GM12878 (cell line): ENCODE measurements around the gene CDC5L. TPM values are rescaled to one million over a fixed set of nuclear protein-coding genes. Genes with fewer than 3 reads are reported as not detected.

Source experiments
- ATAC-seq: fragments of 200-7000 bp; cut with Tn5 transposase; 3 replicates; pipeline ENCODE4 v1.9.1; 2020; ENCODE audit warnings: mild to moderate bottlenecking, moderate library complexity
- BruUV-seq: library from RNA; stranded (reverse); fragments of 400-500 nt; replicated peaks from 2 replicates; lab custom pipeline; 2021; lab: Mats Ljungman, UMichigan
- CTCF ChIA-PET: fragments of 300-600 bp; sonication (Branson Sonifier 250); formaldehyde crosslinking; extraction: SDS; loops from one replicate; lab custom pipeline; 2021; ENCODE audit warnings: inconsistent platforms; lab: Yijun Ruan, JAX
- POLR2A ChIA-PET: fragments of 350-600 bp; formaldehyde crosslinking; extraction: SDS; loops from one replicate; lab custom pipeline; 2021; ENCODE audit warnings: inconsistent platforms; lab: Charles Lee
- RAD21 ChIA-PET: fragments of 300-600 bp; sonication (Branson Sonifier 250); formaldehyde crosslinking; loops from one replicate; lab custom pipeline; 2023; ENCODE audit warnings: antibody characterized with exemption; ENCODE audit not compliant: unreplicated experiment; lab: Charles Lee
- SMC1A ChIA-PET: fragments of 300-600 bp; sonication (Branson Sonifier 250); formaldehyde crosslinking; loops from one replicate; lab custom pipeline; 2023; ENCODE audit not compliant: unreplicated experiment, uncharacterized antibody; lab: Charles Lee
- DNase-seq: peaks from one replicate; pipeline ENCODE4 v3.0.0-alpha.2; 2011; ENCODE audit warnings: low read depth, low spot score
- FAIRE-seq: peaks from 3 replicates; lab custom pipeline; 2011; peaks lifted over from hg19 to GRCh38; lab: Jason Lieb, UNC
- H2AFZ ChIP-seq: 2 replicates; pipeline ENCODE4 v1.6.0; 2011; ENCODE audit warnings: low read depth, low read length, control low read depth; ENCODE audit not compliant: control insufficient read depth
- H3K27ac ChIP-seq: 2 replicates; pipeline ENCODE4 v1.5.1; 2011; ENCODE audit warnings: control low read depth; ENCODE audit not compliant: control insufficient read depth, insufficient read depth
- H3K27me3 ChIP-seq, 2 experiments: replicated peaks in 1 of 2; 2 replicates each; pipeline versions ENCODE4 v1.6.0 to v1.6.1; 2011; ENCODE audit warnings: low read length in 1 of 2; ENCODE audit not compliant: control insufficient read depth in 2 of 2, insufficient read depth in 2 of 2
- H3K36me3 ChIP-seq, 2 experiments: 2 replicates each; pipeline ENCODE4 v1.5.1; 2011; ENCODE audit warnings: low read length in 1 of 2; ENCODE audit not compliant: control insufficient read depth in 2 of 2, insufficient read depth in 2 of 2
- H3K4me1 ChIP-seq: 2 replicates; pipeline ENCODE4 v1.6.1; 2011; ENCODE audit warnings: mild to moderate bottlenecking, low read length, moderate library complexity, mixed read lengths; ENCODE audit not compliant: control insufficient read depth, insufficient read depth
- H3K4me2 ChIP-seq: 2 replicates; pipeline ENCODE4 v1.6.0; 2011; ENCODE audit warnings: control low read depth; ENCODE audit not compliant: control insufficient read depth, insufficient read depth
- H3K4me3 ChIP-seq: fragments of 200-600 bp; sonication (generic); 2 replicates; pipeline ENCODE4 v1.5.1; 2016
- H3K79me2 ChIP-seq: 2 replicates; pipeline ENCODE4 v1.6.0; 2011; ENCODE audit warnings: low read length; ENCODE audit not compliant: control insufficient read depth, insufficient read depth
- H3K9ac ChIP-seq: 2 replicates; pipeline ENCODE4 v1.8.0; 2011; ENCODE audit warnings: low read length, control low read depth, mixed read lengths; ENCODE audit not compliant: control insufficient read depth, insufficient read depth
- H3K9me3 ChIP-seq: replicated peaks from 3 replicates; pipeline ENCODE4 v1.5.1; 2011; ENCODE audit warnings: mild to moderate bottlenecking, low read length; ENCODE audit not compliant: control insufficient read depth, insufficient read depth
- H4K20me1 ChIP-seq: 2 replicates; pipeline ENCODE4 v1.6.0; 2011; ENCODE audit not compliant: control insufficient read depth, insufficient read depth
- BCL11A ChIP-seq: IDR thresholded peaks from 2 replicates; pipeline ENCODE4 v1.6.1; 2011; ENCODE audit warnings: low read depth, low read length
- CREB1 ChIP-seq: IDR thresholded peaks from 2 replicates; pipeline ENCODE4 v1.6.1; 2012; ENCODE audit warnings: low read depth, mild to moderate bottlenecking, inconsistent platforms
- TAF1 ChIP-seq: IDR thresholded peaks from 2 replicates; pipeline ENCODE4 v1.6.1; 2011; ENCODE audit warnings: mild to moderate bottlenecking, low read depth, low read length, borderline replicate concordance
- ZBTB40 ChIP-seq: fragments of 450-650 bp; IDR thresholded peaks from 2 replicates; pipeline ENCODE4 v1.6.1; 2016; ENCODE audit warnings: mild to moderate bottlenecking, moderate library complexity, borderline replicate concordance
- WGBS: methylation state at CpG from one replicate; pipeline ENCODE4 v1.1.6; 2016; ENCODE audit warnings: low lambda C conversion rate; ENCODE audit not compliant: insufficient replicate concordance, insufficient coverage; ENCODE audit errors: missing lambda C conversion rate; 5-methylcytosine and 5-hydroxymethylcytosine counted together
- in situ Hi-C: fragments of 300-500 bp; cut with MboI; formaldehyde crosslinking; loops from 9 replicates; pipeline ENCODE4 v1.14.3; 2018; ENCODE audit warnings: mixed read lengths
- intact Hi-C: fragments of 100-400 bp; cut with micrococcal nuclease; formaldehyde crosslinking; loops from one replicate; pipeline ENCODE4 v1.14.2; 2022; ENCODE audit not compliant: unreplicated experiment
- polyA plus RNA-seq, 11 experiments: library from polyadenylated mRNA; depleted of rRNA in 4 of 11; unstranded in 6 of 11; stranded (reverse) in 5 of 11; fragments of >200 nt; fragmentation: Nextera tagmentation in 4 of 11; fragmentation: Illumina TruSeq in 1 of 11; extraction: Ambion mirVana in 4 of 11; extraction: Trizol in 1 of 11; gene quantifications; 1 replicate in 1 of 11; 2 replicates in 10 of 11; pipeline versions ENCODE4 v1.2.1 to v1.2.3, GENCODE V29; 2011 to 2016; ENCODE audit warnings: inconsistent platforms in 2 of 11, missing spikeins in 2 of 11, low read depth in 1 of 11
- total RNA-seq, 4 experiments: library from RNA; depleted of rRNA in 3 of 4; stranded (reverse); fragments of >200 nt in 3 of 4; fragmentation: Illumina TruSeq in 1 of 4; extraction: Trizol in 1 of 4; gene quantifications; 2 replicates each; pipeline versions ENCODE4 v1.2.1 to v1.2.3, GENCODE V29; 2013 to 2021
- TF ChIP-seq, protein P1 (sequence below): fragments of 450-650 bp; IDR thresholded peaks from 2 replicates; pipeline ENCODE4 v1.6.1; 2018; ENCODE audit warnings: borderline replicate concordance, mild to moderate bottlenecking; ENCODE audit not compliant: partially characterized antibody

The CDC5L gene
- total and polyA plus RNA-seq, 10 of the 15 experiments (the other 5 are each of a cell fraction or from before 2014, with no cell fraction given) = 13.2 to 29.4 (median 18.8) TPM

DNA sequence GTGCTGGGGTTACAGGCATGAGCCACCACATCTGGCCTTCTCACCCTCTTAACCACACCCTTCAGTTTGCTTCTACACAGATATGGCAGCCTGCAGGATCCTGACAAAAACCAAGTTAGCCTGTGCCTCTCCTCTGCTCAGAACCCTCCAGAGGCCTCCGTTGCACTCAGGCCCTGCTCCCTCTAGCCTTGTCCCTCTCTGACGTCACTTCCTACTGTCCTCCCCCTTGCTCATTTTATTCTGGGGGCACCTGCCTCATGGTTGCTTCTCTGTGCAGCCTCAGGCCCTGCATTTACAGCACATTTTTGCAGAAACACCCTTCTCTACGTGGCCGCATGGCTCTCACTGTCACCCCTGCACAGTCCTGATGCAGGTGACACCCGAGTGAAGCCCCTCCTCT is 105.6 kb downstream of the CDC5L start:
- no TSS peak for BruUV-seq
- ChIA-PET CTCF (no interaction called here), RAD21 (no interaction called here), SMC1A (no interaction called here), POLR2A (no interaction called here)
- in situ Hi-C loops (no loop called here), intact Hi-C loops (no loop called here)
- Histone ChIP-seq H3K4me2 (no peak overlapping the region), H2AFZ (no peak overlapping the region), H3K27ac (no peak overlapping the region), H3K4me1 (no peaks in the 10 kb centered on the region), H3K36me3 (no peaks in the 10 kb centered on the region), H3K27me3 (0 out of 4 replicates have a peak, but pooled peaks cover 0 to 2% of the 10 kb centered on the region in 2 experiments), H3K9me3 (no peaks in the 10 kb centered on the region), H3K79me2 (no peaks in the 10 kb centered on the region), H3K4me3 (no peak overlapping the region), H3K9ac (no peak overlapping the region), H4K20me1 (no peaks in the 10 kb centered on the region)
- no peak for TF ChIP-seq CREB1
- TF ChIP-seq, protein P1, sequence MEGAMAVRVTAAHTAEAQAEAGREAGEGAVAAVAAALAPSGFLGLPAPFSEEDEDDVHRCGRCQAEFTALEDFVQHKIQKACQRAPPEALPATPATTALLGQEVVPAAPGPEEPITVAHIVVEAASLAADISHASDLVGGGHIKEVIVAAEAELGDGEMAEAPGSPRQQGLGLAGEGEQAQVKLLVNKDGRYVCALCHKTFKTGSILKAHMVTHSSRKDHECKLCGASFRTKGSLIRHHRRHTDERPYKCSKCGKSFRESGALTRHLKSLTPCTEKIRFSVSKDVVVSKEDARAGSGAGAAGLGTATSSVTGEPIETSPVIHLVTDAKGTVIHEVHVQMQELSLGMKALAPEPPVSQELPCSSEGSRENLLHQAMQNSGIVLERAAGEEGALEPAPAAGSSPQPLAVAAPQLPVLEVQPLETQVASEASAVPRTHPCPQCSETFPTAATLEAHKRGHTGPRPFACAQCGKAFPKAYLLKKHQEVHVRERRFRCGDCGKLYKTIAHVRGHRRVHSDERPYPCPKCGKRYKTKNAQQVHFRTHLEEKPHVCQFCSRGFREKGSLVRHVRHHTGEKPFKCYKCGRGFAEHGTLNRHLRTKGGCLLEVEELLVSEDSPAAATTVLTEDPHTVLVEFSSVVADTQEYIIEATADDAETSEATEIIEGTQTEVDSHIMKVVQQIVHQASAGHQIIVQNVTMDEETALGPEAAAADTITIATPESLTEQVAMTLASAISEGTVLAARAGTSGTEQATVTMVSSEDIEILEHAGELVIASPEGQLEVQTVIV = no peak
- no peak for TF ChIP-seq BCL11A
- WGBS = 42% methylated on average over 5 of the region's 5 CpGs
- no peak for FAIRE-seq
- DNase-seq = no peak
- ATAC-seq = no peak

DNA sequence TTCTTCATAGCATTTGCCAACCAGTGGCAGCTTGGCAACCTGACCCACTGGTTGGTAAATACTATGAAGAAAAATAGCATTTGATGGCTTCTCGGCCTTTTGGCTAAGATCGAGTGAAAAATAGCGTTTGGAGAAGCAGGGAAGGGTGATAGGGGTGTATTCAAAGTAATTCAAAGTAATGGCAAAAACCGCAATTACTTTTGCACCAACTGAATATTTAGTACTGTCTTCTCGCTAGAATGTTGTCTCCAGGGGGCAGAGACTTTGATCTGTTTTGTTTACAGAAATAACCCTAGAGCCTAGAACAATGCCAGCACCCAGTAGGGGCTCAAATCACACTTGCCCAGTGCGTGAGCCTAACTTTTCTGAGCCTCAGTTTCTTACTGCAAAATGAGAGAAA is 106.1 kb downstream of the CDC5L start:
- ChIA-PET POLR2A (no interaction called here), RAD21 (no interaction called here), CTCF (interaction anchor here (1.7 kb wide), 1 partner anchor 17 kb away, joined by 7 read pairs; no protein-coding TSS in a partner anchor), SMC1A (no interaction called here)
- peak; percentile 23; the same call in 1 of the 2 replicates for TF ChIP-seq ZBTB40
- no peak for TF ChIP-seq TAF1
- BruUV-seq = no TSS peak
- 2% methylated on average over 6 of the region's 6 CpGs for WGBS
- in situ Hi-C loops = no loop called here
- H2AFZ ChIP-seq = no peak overlapping the region
- no peaks in the 10 kb centered on the region for H3K9me3 ChIP-seq
- H3K36me3 ChIP-seq = no peaks in the 10 kb centered on the region
- no peaks in the 10 kb centered on the region for H3K4me1 ChIP-seq
- H3K27me3 ChIP-seq = 0 out of 4 replicates have a peak, but pooled peaks cover 0 to 2% of the 10 kb centered on the region in 2 experiments
- ATAC-seq (no peak), DNase-seq (no peak), FAIRE-seq (no peak)
- no peak overlapping the region for H3K9ac ChIP-seq
- no peak overlapping the region for H3K4me2 ChIP-seq
- intact Hi-C loops = no loop called here
- H3K4me3 ChIP-seq = no peak overlapping the region
- H3K79me2 ChIP-seq = no peaks in the 10 kb centered on the region
- H4K20me1 ChIP-seq = no peaks in the 10 kb centered on the region
- no peak overlapping the region for H3K27ac ChIP-seq
